NCI-H2227 (cell line): ENCODE results near the gene GOLGA6L7.
"Not testable (repeated sequence)": the region's sequence is repeated elsewhere in the genome, so short reads cannot be mapped to it uniquely, and the experiment has no call there.

Source experiments
- DNase-seq: peaks from one replicate; lab custom pipeline; 2025; ENCODE audit not compliant: unreplicated experiment; lab: John Stamatoyannopoulos, UW

Gene GOLGA6L7

DNA sequence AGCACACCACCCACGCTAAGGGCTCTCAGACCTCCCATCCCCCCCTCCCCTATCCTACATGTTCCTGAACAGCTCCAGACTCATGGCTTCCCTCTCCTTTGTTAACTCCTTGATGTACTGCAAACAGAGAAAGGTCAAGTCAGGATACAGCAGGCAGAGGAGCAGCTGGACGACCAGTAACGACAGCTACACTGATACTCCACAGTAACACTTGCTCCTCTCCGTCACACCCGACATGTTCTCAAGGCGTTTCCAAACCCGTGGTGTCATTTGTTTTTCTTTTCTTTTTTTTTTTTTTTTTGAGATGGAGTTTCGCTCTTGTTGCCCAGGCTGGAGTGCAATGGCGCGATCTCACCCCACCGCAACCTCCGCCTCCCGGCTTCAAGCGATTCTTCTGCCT, 4.3 kb downstream of the GOLGA6L7 start:
- DNase-seq = not testable (repeated sequence)

DNA sequence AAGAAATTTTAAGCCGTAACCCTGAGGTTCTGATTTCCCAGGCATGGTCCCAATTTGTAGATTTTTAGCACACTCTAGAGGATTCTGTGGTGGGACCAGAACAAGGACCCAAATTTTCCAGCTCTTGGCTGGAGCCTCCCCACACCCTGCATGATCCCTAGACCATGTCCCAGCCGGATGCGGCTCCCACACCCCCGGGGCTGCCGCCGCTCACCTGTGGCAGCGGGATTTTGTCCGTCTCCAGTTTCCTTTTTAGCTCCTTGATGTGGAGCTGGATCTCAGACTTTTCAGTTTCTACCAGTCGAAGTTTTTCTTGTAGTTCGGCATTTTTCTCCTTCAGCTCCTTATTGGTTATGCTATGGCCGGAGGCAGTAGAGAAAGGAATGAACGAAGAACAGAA, 4.9 kb downstream of the GOLGA6L7 start:
- DNase-seq = not testable (repeated sequence)

DNA sequence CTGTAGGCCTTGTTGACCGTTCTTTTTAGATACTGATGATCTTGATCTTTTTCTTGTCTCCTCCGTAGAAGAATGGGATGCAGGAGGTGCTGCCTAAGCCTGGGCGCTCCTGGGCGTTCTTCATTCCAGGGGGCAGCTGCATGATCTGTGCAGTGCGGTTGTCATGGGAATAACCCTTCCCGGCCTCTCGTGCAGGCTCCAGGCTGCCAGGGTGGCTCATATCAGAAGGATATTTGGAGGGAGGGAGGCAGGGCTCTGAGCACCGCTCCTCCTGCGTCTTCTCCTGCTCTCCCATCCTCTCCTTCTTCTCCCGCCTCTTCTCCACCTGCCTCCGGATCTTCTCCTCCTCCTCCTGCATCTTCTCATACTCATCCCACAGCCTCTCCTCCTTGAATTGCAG, 6.2 kb downstream of the GOLGA6L7 start:
- DNase-seq = not testable (repeated sequence)

DNA sequence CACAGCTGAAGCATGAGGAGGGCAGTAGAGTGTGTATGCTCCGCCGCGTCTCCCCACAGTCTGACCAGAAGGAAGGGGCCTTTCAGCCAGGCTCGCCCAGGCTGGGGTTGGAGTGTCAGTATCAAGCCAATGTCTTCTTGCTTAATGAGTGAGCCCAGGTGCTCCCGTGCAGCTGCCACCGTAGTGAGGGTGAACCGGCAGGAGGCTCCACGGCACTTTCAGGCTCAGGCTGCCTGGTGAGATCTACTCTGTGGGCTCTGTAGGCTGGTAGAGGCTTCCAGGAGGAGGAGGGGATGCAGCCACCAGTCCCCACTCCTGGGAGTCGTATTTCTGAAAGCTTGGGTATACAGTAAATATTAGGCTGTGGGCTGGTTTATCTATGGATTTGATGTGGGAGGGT, 8.2 kb downstream of the GOLGA6L7 start:
- not testable (repeated sequence) for DNase-seq

DNA sequence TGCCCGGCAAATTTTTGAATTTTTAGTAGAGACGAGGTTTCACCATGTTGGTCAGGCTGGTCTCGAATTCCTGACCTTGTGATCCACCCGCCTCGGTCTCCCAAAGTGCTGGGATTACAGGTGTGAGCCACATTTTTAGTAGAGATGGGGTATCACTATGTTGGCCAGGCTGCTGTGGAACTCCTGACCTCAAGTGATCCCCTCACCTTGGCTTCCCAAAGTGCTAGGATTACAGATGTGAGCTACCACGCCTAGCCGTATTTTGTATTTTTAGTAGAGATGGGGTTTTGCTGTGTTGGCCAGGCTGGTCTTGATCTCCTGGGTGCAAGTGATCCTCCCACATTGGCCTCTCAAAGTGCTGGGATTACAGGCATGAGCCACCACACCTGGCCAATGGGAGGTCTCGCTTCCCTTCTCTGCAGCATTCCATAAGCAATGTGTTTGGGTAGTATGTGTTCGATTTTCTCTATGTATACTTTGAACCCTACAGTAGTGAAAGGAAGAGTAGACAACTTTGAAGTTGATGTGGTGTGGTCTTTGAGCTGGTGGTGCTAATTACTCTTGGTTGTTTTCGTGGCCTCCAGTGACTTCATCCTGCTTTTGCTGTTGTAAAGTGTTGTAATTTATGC, 13.4 kb downstream of the GOLGA6L7 start:
- DNase-seq = not testable (repeated sequence)

DNA sequence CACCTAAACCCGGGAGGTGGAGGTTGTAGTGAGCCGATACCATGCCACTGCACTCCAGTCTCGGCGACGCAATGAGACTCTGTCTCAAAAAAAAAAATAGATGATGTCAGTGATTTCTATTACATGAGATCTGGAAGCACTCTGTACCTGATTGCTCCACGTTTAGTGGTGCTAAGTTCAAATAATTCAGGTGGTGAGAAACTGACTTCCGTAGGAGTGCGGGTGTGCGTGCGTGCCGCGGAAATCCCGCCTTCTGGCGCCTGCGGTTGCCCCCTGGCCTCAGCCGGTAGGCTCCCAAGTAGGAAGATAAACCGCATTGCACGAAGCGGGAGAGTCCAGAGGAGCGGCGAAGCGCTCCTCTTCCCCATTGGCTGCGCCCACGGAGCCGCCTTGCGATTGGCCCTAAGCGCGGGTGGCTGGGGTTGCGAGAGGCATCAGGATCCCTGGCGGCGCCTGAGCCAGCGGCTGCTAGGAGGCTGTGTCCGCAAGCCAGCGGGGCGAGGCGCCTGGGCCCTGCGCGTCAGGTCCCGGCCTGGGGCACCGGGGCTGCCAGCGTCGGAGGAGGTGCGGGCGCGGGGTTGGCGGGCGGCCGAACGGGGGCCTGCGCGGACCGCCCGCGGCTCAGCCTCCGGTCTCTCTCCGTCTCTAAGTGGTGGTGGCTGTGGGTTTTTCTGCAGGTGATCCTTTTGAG, 16.4 kb downstream of the GOLGA6L7 start:
- DNase-seq = peak; percentile 91

DNA sequence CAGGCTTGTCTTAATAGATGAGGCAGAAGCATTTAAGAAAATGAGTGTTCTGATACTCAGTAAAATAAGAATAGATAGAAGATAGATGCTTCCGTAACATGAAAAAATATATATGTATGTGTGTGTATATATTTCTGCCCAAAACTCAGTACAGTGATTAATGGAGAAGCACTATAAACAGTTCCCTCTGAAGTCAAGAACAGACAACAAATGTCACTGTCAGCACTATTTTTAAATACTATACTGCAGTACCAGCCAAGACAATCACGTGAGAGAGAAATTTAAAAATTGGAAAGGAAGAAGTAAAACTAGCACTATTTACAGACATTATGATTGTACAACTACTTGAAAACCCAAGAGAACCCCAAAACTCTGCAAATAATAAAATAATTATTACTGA, 27.0 kb downstream of the GOLGA6L7 start:
- DNase-seq = not testable (repeated sequence)

DNA sequence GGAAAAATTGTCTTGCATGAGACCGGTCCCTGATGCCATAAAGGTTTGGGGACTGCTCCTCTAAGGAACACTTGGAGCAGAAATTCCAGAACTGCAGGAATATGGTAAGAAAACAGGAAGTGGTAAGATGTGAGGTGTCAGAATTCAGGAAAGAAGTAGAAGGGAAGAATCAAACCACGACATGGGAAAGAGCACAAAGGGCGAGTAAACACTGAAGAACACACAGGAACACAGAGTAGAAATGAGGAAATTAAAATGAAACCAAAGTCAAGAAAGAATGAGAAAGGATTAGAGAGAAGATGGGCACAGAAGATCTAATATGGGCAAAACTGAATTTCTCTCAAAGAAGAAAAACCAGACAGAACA, 28.5 kb downstream of the GOLGA6L7 start:
- DNase-seq = not testable (repeated sequence)

DNA sequence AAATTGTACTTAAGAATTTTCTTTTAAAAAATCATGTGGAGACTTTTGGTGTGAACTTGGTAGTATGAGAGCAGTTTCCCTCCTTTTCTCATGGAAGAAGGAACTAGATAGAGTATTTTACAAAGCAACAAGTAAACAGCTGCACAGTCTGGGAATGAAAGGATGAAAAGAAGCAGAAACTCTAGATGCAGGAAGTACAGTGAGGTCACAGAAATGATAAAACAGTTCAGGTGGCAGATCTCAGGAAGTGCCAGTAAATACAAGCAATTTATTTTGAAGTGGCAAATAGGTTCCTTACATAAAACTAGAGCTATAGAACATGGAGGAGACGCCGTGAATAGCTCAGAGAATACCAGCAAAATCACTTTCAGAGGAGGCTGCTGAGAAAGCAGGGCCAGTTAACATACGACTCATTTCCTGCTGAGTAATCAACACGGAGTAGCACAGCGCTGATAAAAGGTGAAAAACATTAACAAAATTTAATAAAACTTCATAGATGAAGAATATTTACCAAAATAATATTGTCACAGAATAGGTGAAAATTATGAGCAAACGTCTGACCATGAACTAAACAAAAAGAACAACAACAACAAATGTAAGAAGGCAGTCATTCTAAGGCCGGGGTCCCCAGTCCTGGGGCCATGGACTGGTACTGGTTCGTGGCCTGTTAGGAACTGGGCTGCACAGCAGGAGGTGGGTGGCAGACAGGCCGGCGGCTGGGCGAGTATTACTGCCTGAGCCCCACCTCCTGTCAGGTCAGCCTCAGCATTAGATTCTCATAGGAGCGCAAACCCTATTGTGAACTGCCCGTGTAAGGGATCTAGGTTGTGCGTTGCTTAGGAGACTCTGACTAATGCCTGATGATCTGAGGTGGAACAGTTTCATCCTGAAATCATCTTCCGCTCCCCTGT, 29.2 kb downstream of the GOLGA6L7 start:
- peak; percentile 1 for DNase-seq

DNA sequence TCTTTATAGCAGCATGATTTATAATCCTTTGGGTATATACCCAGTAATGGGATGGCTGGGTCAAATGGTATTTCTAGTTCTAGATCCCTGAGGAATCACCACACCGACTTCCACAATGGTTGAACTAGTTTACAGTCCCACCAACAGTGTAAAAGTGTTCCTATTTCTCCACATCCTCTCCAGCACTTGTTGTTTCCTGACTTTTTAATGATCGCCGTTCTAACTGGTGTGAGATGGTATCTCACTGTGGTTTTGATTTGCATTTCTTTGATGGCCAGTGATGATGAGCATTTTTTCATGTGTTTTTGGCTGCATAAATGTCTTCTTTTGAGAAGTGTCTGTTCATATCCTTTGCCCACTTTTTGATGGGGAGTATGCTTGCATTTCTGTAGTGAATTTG, 30.3 kb downstream of the GOLGA6L7 start:
- DNase-seq = not testable (repeated sequence)

DNA sequence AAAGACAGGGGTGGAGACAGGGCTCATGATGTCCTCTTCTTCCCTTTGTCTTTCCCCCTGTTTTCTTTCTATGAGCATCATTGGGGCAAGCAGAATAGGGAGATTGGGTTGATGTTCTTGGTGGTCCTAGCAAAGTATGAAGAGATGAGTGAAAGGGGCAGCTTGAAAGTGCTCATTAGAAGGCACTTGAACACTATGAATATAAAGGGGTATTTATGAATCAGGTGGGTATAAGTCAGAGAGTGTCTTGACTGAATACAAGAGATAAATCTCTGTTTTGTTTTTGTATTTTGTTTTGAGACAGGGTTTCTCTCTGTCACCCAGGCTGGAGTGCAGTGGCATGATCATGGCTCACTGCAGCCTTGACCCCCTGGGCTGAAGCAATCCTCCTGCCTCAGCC, 34.4 kb downstream of the GOLGA6L7 start:
- not testable (repeated sequence) for DNase-seq

DNA sequence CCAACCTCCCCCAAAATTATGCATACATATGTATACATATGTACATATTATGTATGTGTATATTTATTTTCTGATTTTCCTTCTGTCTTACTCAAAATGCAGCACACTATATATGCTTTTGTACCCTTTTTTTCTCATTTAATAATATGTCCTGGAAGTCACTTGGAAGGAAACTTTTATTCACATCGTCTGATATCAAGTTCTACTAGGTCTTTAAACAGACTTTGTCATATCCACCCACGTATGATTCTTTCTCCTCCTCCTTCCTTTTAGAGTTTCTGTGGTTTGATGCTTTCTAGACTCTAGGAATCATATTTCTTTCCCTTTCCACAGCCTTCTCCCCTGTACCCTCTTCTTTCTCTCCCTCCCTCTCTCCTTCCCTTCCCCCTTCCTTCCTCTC, 35.1 kb downstream of the GOLGA6L7 start:
- not testable (repeated sequence) for DNase-seq

DNA sequence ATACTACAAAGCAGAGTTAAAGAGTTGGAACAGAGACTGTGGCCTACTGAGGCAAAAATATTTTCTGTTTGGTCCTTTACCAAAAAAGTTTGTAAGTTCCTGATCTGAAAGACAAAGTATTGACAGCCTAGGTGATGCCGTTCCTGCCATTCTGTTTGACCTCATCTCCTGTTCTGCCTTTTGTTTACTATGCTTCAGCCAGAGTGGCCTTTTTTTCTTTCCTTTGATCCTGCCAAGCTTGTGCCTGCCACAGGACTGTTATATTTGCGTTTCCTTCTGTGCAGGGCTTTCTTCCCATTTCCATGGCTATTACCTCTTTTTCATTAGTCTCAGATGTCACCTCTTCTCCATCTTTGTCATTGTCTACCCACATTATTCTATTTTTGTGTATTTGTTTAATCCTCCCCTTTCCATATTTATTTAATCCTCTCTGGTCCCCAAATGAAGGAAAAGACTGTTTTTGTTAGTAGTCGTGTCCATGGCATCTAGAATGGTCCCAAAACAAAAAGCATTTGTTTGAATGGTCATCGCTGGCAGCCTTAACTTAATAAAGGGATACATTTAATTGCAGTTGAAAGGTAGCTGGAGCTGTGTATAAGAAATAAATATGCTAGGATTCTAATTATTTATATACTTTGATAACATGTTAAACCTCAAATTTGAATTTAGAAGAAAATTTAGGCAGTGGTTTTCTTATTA, 36.4 kb downstream of the GOLGA6L7 start:
- DNase-seq = not testable (repeated sequence)

DNA sequence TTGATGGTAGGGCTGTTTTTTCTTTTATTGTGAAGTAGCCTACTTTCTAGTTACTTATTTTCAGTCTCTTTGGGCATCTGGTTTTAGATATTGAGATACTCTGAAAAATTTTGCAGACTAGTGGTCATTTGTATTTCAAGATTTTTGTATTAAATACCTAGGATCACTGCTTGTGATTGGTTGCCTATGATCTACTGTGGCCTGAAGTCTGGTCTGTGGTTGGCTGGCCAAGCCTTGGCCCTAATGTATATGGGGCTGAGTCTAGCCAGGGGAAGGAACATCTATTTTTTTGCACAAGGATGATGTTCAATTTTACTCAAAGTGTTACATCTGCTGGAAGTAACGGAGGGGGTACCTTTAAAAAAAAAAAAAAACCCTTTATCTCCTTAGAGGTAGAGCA, 38.0 kb downstream of the GOLGA6L7 start:
- DNase-seq = not testable (repeated sequence)

DNA sequence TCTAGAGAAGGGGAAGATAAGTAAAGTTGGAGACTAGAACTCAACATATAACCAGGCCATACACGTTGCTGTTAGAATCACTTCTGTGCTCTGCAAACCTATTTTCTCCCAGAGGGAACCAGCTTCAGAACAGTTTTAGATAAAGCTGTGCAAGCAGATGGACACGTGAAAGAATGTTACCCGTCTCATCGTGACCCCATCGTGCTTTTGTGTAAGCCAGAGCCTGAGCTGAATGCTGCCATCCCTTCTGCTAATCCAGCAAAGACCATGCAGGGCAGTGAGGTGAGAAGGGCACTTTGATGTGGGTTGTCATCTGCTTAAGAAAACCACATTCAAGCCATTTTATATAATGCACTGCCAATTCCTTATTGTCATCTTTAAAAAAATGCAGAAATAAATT, 40.3 kb downstream of the GOLGA6L7 start:
- not testable (repeated sequence) for DNase-seq

DNA sequence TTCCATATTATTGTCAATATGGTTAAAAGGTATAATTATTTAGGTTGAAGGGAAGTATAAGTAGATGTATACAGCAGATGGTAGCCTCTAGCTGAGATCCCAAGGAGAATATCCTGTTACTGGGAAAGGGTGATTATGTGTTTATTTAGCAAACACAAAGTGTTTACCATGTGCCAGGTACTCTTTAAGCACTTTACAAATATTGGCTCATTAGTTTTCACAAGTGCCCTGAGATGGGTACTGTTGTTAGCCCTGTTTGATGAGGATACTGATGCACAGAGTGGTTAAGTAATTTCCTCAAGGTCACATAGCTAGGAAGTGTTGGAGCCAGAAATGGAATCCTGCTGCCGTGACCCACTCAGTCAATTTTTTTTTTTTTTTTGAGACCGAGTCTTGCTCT, 48.1 kb downstream of the GOLGA6L7 start:
- DNase-seq = not testable (repeated sequence)

DNA sequence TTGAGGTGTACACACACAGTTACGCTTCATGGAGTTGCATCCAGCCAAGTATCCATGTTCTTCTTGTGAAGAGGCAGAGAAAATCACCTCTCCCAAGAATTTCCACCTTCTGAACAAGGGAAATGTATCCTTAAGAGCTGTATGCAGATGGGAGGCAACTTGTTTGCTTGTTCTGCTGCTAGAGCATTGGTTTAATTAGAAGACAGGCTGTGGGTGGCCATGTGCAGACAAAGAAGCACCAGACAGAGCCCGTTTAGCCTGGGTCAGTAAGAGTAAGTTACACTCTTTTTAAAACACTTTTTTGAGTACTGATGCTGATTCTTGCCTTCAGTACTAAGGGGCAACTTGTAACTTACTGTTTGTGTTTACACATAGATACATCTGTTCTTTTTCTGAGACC, 50.2 kb downstream of the GOLGA6L7 start:
- not testable (repeated sequence) for DNase-seq

DNA sequence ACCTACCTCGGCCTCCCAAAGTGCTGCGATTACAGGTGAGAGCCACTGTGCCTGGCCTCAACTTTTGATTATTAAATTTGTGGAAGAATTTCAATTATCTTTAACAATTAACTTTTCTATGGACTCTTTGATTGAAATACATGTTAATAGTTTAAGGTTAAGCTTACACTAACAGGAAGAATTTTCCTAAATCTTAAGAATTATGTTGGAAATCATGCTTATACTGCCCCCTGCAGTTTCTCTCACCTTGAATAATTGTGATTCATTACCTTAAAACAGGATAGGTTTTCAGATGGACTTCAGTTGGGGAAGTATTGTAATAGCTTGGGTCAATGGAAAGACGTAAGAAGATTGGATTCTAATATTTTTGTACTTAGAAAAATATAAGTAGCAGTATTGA, 54.2 kb downstream of the GOLGA6L7 start:
- DNase-seq = not testable (repeated sequence)
